Activated T-cell treated with anti-CD3 and anti-CD28 coated beads for 24 hours (primary cell): ENCODE data around the gene PEX10.

Experiments
- DNase-seq: peaks from one replicate; pipeline ENCODE4 v3.0.0-alpha.2; 2020; ENCODE audit warnings: low read depth

The PEX10 gene

DNA sequence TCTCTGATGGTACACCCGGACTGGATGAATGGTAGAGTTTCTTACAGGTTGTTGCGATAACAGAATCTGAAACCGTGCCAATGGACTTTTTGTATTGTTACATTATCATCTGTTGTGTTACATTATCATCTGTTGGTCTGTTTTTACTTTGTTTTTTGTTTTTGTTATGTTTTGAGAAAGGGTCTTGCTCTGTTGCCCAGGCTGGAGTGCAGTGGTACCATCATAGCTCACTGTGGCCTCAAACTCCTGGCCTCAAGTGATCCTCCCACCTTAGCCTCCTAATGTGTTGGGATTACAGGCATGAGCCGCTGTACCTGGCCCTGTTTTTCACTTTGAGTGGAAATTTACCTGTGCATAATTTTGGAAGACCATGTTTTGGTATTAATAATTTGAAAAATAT, 10.2 kb upstream of the PEX10 start:
- no peak for DNase-seq

- no peak for DNase-seq
These were observed 7.1 kb upstream of the PEX10 start for GRCh38 chr1:2419416-2419815.

- DNase-seq = no peak
These were observed 6.5 kb upstream of the PEX10 start for GRCh38 chr1:2418791-2419320.

DNA sequence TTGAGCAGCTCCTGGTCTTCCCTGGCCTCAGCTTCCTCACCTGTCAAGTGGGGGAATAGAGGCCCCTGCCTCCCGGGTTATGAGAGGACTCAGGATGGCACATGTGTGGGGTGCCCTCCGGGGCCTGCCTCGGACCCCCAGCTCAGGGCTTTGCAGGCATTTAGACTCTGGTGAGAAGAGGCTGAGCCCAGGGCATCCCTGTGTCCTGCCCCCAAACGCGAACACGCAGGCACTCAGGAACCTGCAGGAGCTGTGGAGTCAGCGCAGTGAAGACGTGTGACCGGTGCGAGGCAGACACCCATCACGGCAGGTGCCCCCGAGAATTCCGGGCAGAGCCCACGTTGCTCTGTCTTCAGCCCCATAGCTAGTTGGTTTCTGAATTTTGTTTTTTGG, 5.5 kb upstream of the PEX10 start:
- DNase-seq = no peak

DNA sequence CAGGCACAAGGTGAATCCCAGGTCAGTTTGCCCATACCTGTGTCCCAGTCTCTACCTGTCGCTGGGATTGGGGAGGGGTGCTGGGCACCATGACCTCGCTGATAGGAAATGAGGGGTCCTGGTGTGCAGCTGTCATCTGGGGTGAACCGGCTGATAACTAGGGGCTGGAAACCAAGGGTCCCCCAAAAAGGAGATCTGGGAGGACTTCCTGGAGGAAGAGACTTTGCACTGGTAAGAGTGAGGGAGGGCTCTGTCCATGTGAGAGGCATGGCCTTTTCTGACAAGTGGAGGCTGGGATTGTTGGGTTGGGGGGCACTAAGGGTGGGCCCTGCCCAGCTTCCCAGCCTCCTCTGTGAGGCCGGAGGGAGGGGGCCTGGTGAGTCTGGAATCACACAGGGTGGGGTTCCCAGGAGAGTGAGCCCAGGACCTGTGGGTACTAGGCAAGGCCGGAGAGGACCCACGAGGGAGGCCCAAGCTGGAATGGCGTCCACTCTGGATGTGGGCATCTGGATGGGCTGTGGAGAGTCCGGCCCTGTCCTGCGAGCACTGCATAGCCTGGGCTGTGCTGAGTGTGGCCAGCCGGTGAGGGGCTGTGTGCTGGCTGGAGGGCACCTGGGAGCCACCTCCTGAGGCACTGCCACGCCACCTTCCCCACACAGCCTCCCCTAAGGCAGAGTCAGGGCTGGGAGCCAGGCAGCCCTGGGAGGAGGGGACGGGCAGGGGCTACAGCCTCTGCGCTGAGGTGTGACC, 4.9 kb upstream of the PEX10 start:
- no peak for DNase-seq

- DNase-seq = no peak
These were observed 4.0 kb upstream of the PEX10 start for GRCh38 chr1:2416403-2416802.

DNA sequence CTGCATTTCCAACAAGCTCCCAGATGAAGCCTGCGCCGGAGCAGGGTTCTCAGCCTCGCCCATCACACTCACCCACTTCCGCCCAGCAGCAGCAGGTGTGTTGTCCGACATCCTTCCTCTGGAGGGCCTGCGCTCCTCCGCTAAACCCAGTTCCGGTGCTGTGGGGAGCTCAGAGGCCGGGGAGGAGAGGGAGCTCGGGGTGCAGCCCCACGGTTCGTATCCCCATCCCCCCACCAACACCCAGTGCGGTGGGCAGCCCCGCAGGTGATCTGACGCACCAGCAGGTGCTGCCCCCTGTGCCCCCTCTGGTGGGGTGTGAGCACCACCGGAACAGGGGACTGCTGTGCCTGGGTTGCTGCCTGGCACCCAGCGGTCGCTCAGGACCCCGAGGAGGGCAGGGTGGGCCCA, 3.4 kb upstream of the PEX10 start:
- DNase-seq = peak; percentile 26

GRCh38 chr1:2415337-2415736, 3.0 kb upstream of the PEX10 start:
- DNase-seq = no peak

- DNase-seq = peak; percentile 72
These were observed 2.1 kb upstream of the PEX10 start for GRCh38 chr1:2414297-2414958.

- DNase-seq = no peak
These were observed 1.3 kb upstream of the PEX10 start for GRCh38 chr1:2413495-2414296.

GRCh38 chr1:2412773-2413494, 570 bp upstream of the PEX10 start:
- DNase-seq = no peak

DNA sequence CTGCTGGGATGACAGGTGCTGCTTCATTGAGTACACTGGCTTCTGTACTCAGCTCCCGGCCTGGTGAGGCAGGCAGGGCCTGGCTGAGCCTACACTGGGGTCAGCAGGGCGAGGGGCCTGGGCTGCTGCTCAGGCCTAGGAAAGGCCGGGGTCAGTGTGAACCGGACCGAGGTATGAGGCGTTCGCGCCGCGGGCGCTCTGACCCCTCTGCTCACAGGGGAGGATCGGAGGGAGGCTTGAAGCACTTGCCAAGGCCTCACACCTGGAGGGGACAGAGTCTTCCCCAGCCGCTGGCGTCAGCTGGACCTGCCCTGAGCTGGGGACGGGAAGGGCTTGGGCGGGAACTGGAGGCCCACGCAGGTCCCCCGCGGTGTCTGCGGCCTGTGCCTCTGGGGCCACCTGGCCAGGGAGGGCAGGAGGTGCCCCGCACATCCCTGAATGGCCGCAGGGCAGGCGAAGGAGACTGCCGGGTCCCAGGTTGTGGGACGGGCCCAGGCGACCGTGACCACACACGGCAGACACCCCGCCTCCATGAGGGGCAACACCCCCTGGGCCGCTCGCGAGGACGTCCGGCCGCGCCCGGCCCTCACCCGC, 466 bp downstream of the PEX10 start:
- DNase-seq = no peak

- no peak for DNase-seq
These were observed 2.6 kb downstream of the PEX10 start for GRCh38 chr1:2409745-2410144.

GRCh38 chr1:2408859-2409276, 3.5 kb downstream of the PEX10 start:
- no peak for DNase-seq

- no peak for DNase-seq
These were observed 3.9 kb downstream of the PEX10 start for GRCh38 chr1:2408456-2408855.

GRCh38 chr1:2407991-2408275, 4.4 kb downstream of the PEX10 start:
- no peak for DNase-seq

DNA sequence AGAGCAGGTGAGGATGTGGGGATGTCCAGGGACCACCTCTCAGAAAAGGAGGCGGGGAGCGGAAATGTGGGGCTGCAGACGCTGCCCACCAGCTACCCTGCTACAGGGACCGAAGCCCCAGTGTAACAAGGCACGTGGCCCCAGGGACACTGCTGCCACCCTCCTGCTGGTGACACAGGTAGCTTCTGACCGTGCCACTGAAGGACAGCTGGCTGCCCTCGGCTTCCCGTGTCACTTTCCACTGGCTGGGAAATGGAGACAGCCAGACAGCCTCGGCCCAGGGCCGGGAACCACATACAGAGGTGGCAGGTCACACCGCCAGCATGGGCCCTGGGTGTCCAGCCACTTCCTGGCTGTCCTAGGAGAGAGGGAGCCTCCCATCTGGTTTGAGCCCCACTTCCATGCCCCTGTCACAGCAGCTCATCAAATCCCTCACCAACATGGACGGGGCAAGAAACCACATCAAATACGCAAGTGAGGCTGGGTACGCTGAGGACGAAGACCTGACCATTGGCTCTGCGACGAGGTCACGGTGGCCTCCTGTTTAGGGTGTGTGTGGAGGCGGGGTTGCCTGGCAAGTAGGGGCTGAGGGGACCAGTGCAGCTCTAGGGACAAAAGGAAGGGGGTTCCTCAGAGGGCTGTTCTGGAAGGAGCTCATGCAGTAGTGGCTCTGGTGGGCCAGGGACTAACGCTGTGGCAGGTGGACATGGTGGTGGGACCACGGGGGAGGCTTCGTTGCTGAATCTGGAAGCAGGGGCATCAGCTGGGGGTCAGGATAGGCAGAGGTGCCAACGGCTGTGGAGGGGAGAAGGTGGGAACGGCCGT, 5.0 kb downstream of the PEX10 start:
- no peak for DNase-seq

DNA sequence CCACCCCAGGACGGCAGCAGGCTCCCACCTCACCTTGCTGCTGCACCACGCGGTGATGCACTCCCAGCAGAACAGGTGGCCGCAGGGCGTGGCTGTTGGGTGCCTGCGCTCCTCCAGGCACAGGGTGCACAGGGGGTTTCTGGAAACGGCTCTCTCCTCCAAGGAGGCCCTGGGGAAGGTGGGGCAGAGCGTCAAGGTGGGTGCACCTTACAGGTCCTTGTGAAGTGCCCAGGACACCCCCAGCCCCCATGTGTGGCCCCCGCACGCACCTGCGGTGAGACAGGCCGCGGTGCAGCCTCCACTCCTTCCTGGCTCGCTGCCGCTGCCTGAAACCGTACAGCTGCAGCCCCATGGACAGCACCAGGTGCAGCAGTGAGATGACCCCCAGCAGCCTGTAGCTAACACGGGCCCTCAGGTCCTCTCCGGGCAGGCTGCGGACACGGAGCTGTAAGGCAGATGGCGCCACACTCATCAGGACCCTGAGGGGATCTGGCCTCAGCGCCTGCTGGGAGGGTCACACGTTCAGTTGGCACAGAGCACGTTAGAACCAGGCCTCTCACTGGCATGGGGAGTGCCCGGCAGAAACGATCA, 5.8 kb downstream of the PEX10 start:
- no peak for DNase-seq

DNA sequence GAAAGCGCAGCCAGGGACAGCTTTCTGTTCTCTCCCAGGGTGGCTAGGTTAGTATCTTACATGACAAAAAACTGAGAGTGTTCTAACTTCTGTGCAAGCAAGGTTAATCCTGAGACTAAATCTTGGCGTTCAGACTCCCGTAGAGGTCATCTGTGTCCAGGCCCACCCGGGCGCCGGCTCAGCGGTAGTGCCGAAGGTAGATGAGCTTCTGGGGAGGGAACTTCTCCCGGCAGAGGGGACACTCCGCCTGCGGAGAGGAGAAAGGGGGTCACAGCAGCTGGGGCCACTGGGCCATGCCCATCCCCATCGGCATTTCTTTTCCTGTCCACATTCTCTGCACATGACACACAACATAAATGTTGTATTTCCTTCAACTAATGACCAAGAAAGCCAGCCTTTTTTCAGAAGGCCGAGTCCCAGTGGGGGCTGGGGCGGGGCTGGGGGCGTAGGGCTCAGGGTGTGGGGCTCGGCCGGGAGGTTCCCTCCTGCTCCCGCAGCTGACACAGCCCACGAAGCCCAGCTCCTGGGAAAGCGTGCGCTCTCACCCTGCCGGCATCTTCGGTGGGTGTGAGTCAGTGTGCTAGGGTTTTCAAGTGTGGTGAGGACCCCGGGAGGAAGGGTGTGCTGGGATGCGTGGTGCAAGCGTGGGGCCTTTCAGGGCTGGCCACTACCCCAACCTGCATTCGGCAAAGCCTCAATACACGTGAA, 6.6 kb downstream of the PEX10 start:
- DNase-seq = no peak
